Osteoblast (primary cell): ENCODE data around the gene HBG2. TPM values are rescaled to one million over a fixed set of nuclear protein-coding genes. Genes with fewer than 3 reads are reported as not detected.

Source experiments
- DNase-seq: peaks from one replicate; pipeline ENCODE4 v3.0.0; 2011; ENCODE audit warnings: low spot score, mixed read lengths; ENCODE audit not compliant: insufficient read length; ENCODE audit errors: missing footprints
- H2AFZ ChIP-seq: 2 replicates; pipeline ENCODE4 v1.6.0; 2011; ENCODE audit warnings: mild to moderate bottlenecking, low read length
- H3K27ac ChIP-seq: 2 replicates; pipeline ENCODE4 v1.5.1; 2011; ENCODE audit warnings: mild to moderate bottlenecking, low read depth, low read length, moderate library complexity
- H3K27me3 ChIP-seq: 2 replicates; pipeline ENCODE4 v1.6.0; 2012; ENCODE audit warnings: mild to moderate bottlenecking, control low read depth, inconsistent platforms, low read length, moderate library complexity; ENCODE audit not compliant: insufficient read depth
- H3K36me3 ChIP-seq: 2 replicates; pipeline ENCODE4 v1.5.1; 2011; ENCODE audit warnings: mild to moderate bottlenecking, low read length, control low read depth, moderate library complexity; ENCODE audit not compliant: insufficient read depth
- H3K4me1 ChIP-seq: 2 replicates; pipeline ENCODE4 v1.5.1; 2011; ENCODE audit warnings: mild to moderate bottlenecking, low read length, control low read depth, moderate library complexity; ENCODE audit not compliant: insufficient read depth
- H3K4me2 ChIP-seq: 2 replicates; pipeline ENCODE4 v1.6.0; 2011; ENCODE audit warnings: mild to moderate bottlenecking, low read length; ENCODE audit not compliant: insufficient read depth
- H3K4me3 ChIP-seq: fragments of 200-600 bp; sonication (generic); 3 replicates; pipeline ENCODE4 v1.5.1; 2012; ENCODE audit warnings: mild to moderate bottlenecking, low read length, inconsistent platforms; ENCODE audit not compliant: insufficient read depth
- H3K79me2 ChIP-seq: 2 replicates; pipeline ENCODE4 v1.6.0; 2012; ENCODE audit warnings: mild to moderate bottlenecking, low read length, control low read depth, inconsistent platforms; ENCODE audit not compliant: insufficient read depth
- H3K9me3 ChIP-seq: 2 replicates; pipeline ENCODE4 v1.5.1; 2011; ENCODE audit warnings: low read depth, low read length, control low read depth
- H4K20me1 ChIP-seq: 2 replicates; pipeline ENCODE4 v1.6.0; 2012; ENCODE audit warnings: mild to moderate bottlenecking, low read length, control low read depth; ENCODE audit not compliant: insufficient read depth
- total RNA-seq: library from RNA; depleted of rRNA; stranded (reverse); fragments of >200 nt; gene quantifications from 2 replicates; pipeline ENCODE4 v1.2.3, GENCODE V29; 2012
- TF ChIP-seq, protein P1 (sequence below): IDR thresholded peaks from 2 replicates; pipeline ENCODE4 v1.5.1; 2011; ENCODE audit warnings: mild to moderate bottlenecking, low read depth, low read length, moderate library complexity; ENCODE audit errors: extremely low read depth

The HBG2 gene
- total RNA-seq, 1 donor, result not detected

DNA sequence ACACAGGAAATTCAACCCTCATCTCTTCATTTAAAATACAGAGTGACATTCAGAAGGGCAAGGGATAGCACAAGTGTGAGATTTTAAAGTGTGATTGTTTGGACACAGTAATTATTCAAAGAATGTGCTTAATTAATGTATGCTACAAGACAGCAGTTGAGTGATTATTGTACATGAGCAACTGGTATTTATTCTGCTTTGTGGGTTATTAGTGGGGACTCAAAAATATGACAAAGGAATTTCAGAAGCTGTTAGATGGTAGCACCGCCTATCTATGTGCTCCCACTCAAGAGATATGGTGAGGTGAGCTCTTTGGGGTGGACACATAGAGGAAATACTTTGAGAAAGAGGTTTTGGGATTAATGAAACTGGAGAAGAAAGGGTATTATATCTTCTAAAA lies 14.5 kb downstream of the HBG2 start:
- Histone ChIP-seq H2AFZ (no peak overlapping the region), H3K27me3 (no peaks in the 10 kb centered on the region), H4K20me1 (no peaks in the 10 kb centered on the region), H3K4me3 (no peak overlapping the region), H3K4me2 (no peak overlapping the region), H3K79me2 (no peaks in the 10 kb centered on the region), H3K27ac (no peak overlapping the region), H3K36me3 (no peaks in the 10 kb centered on the region), H3K4me1 (peaks cover 2% of the 10 kb centered on the region), H3K9me3 (no peaks in the 10 kb centered on the region)
- peak; percentile 65 for DNase-seq
- TF ChIP-seq, protein P1, sequence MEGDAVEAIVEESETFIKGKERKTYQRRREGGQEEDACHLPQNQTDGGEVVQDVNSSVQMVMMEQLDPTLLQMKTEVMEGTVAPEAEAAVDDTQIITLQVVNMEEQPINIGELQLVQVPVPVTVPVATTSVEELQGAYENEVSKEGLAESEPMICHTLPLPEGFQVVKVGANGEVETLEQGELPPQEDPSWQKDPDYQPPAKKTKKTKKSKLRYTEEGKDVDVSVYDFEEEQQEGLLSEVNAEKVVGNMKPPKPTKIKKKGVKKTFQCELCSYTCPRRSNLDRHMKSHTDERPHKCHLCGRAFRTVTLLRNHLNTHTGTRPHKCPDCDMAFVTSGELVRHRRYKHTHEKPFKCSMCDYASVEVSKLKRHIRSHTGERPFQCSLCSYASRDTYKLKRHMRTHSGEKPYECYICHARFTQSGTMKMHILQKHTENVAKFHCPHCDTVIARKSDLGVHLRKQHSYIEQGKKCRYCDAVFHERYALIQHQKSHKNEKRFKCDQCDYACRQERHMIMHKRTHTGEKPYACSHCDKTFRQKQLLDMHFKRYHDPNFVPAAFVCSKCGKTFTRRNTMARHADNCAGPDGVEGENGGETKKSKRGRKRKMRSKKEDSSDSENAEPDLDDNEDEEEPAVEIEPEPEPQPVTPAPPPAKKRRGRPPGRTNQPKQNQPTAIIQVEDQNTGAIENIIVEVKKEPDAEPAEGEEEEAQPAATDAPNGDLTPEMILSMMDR, result no peak

DNA sequence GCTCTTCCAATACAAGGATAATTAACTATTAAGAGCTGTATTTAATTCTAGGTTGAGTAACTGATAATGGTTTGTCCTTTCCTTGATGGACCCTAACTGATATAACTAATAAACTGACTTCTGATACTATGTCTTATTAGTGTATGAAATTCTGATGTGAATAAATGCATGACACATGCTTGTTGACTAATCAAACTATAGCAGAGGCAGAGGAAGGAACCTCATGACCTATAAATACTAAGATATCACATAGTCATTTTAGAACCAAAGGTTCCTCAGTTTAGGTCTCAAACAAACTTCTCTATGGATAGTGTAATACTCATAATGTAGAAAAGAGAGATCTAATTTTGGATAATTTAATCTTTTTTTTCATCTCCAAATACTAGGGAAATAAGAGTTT lies 15.5 kb downstream of the HBG2 start:
- TF ChIP-seq, protein P1, result no peak
- no peak overlapping the region for H3K4me2 ChIP-seq
- H2AFZ ChIP-seq, result no peak overlapping the region
- H3K79me2 ChIP-seq, result no peaks in the 10 kb centered on the region
- no peaks in the 10 kb centered on the region for H3K36me3 ChIP-seq
- no peak overlapping the region for H3K27ac ChIP-seq
- no peak for DNase-seq
- H3K27me3 ChIP-seq, result no peaks in the 10 kb centered on the region
- H4K20me1 ChIP-seq, result no peaks in the 10 kb centered on the region
- no peaks in the 10 kb centered on the region for H3K9me3 ChIP-seq
- H3K4me3 ChIP-seq, result no peak overlapping the region
- H3K4me1 ChIP-seq, result peaks cover 2% of the 10 kb centered on the region

DNA sequence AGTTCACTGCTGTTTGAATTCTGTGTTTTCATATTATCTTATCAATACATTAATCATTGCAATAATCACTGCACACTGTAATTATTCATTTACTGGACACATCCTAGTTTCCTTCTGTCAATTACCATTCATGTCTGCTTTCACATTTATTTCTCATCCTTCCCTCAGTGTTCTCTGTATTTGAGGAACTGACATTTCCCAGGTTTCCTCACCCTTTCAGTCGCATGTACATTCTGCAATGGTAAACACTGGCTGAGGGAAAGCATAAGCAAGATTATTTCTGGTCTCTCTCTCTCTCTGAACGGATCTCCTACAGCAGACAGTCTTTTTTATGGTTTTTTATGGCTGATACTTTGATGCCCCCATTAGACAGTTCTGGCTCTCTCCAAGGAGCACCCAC lies 16.1 kb downstream of the HBG2 start:
- Histone ChIP-seq H2AFZ (peak overlapping the region; percentile 5), H3K4me2 (no peak overlapping the region), H3K27ac (no peak overlapping the region), H3K4me1 (peaks cover 2% of the 10 kb centered on the region), H3K9me3 (no peaks in the 10 kb centered on the region), H3K4me3 (no peak overlapping the region), H4K20me1 (no peaks in the 10 kb centered on the region), H3K27me3 (no peaks in the 10 kb centered on the region), H3K36me3 (no peaks in the 10 kb centered on the region), H3K79me2 (no peaks in the 10 kb centered on the region)
- DNase-seq, result no peak
- TF ChIP-seq, protein P1, result no peak

DNA sequence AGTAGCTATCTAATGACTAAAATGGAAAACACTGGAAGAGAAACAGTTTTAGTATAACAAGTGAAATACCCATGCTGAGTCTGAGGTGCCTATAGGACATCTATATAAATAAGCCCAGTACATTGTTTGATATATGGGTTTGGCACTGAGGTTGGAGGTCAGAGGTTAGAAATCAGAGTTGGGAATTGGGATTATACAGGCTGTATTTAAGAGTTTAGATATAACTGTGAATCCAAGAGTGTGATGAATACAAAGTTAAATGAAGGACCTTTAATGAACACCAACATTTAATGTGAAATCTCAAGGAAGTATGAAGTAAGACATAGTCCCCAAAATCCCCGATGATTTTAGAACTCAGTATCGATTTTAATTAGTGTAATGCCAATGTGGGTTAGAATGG lies 17.2 kb downstream of the HBG2 start:
- Histone ChIP-seq H3K79me2 (no peaks in the 10 kb centered on the region), H3K4me2 (no peak overlapping the region), H3K4me3 (no peak overlapping the region), H3K9me3 (no peaks in the 10 kb centered on the region), H3K4me1 (peaks cover 2% of the 10 kb centered on the region), H3K27ac (no peak overlapping the region), H4K20me1 (no peaks in the 10 kb centered on the region), H2AFZ (no peak overlapping the region), H3K36me3 (no peaks in the 10 kb centered on the region), H3K27me3 (no peaks in the 10 kb centered on the region)
- no peak for DNase-seq
- TF ChIP-seq, protein P1, result no peak
